Fibroblast of the aortic adventitia (primary cell): ENCODE measurements around the gene NME9. TPM values are rescaled to one million over a fixed set of nuclear protein-coding genes. Genes with fewer than 3 reads are reported as not detected.

Experiments used
- DNase-seq: peaks from one replicate; pipeline ENCODE4 v3.0.0-alpha.2; 2010; ENCODE audit warnings: low read depth
- H3K4me3 ChIP-seq: 2 replicates; pipeline ENCODE4 v1.5.1; 2011; ENCODE audit warnings: low read depth, mild to moderate bottlenecking, control low read depth, low read length, moderate library complexity
- total RNA-seq: library from RNA; depleted of rRNA; stranded (reverse); fragments of >200 nt; gene quantifications from 2 replicates; pipeline ENCODE4 v1.2.3, GENCODE V29; 2012; ENCODE audit warnings: low replicate concordance
- TF ChIP-seq, protein P1 (sequence below): IDR thresholded peaks from 2 replicates; pipeline ENCODE4 v1.5.1; 2011; ENCODE audit warnings: mild to moderate bottlenecking, low read length, control low read depth, inconsistent platforms; ENCODE audit not compliant: insufficient read depth

Gene NME9
- total RNA-seq, 1 donor = 0.18 TPM

DNA sequence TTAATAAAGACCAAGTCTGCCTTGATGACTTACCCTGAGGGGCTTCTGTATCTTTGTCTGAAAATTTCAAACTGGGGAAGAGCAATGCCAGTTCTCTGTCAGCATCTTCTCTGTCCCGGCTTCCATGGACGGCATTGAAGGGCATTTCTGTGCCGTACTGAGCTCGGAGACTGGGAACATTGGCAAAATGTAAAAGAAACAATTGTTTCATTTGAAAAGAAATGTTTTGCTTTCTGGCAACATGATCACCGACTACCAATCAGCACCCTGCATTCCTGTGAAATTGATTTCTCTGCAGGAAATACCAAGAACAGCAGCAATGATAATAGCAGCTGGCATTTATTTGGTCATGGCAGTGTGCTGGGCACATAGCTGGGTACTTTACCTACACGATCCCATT, 26.2 kb downstream of the NME9 start:
- TF ChIP-seq, protein P1, sequence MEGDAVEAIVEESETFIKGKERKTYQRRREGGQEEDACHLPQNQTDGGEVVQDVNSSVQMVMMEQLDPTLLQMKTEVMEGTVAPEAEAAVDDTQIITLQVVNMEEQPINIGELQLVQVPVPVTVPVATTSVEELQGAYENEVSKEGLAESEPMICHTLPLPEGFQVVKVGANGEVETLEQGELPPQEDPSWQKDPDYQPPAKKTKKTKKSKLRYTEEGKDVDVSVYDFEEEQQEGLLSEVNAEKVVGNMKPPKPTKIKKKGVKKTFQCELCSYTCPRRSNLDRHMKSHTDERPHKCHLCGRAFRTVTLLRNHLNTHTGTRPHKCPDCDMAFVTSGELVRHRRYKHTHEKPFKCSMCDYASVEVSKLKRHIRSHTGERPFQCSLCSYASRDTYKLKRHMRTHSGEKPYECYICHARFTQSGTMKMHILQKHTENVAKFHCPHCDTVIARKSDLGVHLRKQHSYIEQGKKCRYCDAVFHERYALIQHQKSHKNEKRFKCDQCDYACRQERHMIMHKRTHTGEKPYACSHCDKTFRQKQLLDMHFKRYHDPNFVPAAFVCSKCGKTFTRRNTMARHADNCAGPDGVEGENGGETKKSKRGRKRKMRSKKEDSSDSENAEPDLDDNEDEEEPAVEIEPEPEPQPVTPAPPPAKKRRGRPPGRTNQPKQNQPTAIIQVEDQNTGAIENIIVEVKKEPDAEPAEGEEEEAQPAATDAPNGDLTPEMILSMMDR = no peak
- DNase-seq = no peak
- H3K4me3 ChIP-seq = no peak overlapping the region

DNA sequence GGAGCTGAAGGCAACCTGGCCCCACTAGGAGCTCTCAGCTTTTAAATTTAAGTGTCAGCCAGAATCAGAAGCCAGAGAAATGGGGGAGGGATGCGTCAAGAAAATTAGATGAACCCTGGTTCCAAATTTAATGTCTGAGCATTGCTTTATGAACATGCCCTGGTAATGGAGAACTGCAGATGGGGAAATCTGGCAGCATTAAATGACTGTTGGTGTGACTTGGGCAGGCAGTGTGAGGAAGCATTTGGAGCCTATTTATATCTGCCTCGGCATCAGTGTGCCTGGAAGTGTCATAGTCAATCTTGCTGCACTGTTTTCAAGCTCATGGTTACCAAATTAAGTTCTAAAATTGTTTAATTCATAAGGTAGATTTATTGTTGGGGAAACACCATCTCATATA, 29.0 kb downstream of the NME9 start:
- no peak for DNase-seq
- H3K4me3 ChIP-seq = no peak overlapping the region
- TF ChIP-seq, protein P1 = no peak

DNA sequence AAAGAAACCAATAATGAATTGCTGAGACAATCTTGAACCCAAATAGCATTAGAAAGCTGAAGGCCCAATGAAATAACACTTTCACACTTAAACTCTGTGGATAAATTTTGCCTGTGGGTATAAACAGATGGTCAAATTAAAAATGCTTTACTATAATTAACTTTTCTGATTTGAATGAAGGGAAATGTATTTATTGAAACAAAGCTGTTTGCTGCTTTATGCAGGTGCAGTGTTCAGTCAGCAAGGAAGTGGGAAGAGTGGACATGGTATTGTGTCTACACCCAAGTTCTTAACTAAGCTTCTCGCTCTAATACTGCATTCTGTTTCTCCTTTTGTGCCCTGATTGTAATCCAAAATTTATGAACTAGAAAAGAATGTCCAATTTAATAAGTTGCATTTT, 31.8 kb downstream of the NME9 start:
- TF ChIP-seq, protein P1 = no peak
- no peak overlapping the region for H3K4me3 ChIP-seq
- DNase-seq = no peak

DNA sequence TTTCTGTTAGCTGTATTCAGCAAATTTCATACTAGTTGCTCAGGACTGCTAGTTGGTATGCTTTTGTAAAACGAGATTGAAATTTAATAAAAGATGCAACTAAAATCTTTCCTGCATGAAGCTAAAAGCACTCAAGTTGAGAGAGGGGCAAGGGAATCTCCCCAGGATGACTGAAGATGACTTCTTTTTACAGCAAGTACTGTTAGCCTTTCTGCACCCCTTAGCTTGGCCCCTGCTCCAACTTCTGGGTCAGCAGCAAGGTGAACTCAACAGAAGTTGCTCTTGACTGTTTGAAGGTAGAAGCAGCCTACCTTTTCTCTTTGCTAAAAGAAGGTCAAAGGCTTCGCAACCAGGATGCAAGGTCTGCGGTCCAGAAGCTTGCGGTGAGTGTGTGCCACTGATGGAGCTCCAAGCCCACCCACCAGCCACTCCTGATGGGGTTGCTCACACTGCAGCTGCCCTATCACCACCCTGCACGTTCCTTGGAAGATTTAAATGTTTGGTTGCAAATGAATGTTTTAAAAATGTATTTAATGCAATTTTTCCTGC, 32.5 kb downstream of the NME9 start:
- TF ChIP-seq, protein P1 = no peak
- DNase-seq = no peak
- no peak overlapping the region for H3K4me3 ChIP-seq

DNA sequence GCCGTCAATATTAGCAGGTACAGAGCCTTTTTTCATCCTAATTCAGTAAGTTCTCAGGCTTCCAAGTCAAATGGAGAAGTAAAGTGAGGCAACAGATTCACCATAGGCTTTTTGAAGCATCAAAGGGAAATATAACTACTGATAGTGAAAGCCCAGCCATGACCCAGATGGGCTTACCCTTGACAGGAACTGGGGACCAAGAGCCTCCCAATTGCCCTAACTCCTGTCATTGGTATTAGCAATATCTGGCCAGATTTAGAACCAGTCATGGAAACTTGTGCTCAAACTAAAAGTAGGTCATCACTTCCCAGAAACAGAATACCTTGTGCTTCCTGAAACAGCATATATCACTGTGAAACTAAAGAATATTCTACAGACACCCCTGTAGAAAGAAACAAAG, 33.0 kb downstream of the NME9 start:
- no peak for DNase-seq
- TF ChIP-seq, protein P1 = no peak
- no peak overlapping the region for H3K4me3 ChIP-seq

DNA sequence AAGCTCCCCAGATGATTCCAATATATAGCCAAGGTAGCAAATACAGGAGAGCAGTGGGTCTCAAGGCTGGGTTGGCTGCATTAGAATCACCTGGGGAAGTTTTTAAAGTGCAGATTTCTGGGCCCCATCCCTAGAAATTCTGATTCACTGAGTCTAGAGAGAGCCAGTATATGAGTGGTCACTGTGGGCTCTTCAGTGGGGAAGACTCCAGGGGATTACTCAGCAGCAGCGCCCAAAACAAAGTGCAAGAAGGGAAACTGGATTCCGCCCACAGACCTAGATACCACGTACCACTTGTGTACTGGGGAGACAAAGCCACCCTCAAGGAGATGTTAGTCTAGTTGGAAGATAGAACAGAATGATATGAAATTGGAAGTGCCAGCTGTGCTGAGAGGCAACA, 40.0 kb downstream of the NME9 start:
- TF ChIP-seq, protein P1 = no peak
- H3K4me3 ChIP-seq = no peak overlapping the region
- no peak for DNase-seq

DNA sequence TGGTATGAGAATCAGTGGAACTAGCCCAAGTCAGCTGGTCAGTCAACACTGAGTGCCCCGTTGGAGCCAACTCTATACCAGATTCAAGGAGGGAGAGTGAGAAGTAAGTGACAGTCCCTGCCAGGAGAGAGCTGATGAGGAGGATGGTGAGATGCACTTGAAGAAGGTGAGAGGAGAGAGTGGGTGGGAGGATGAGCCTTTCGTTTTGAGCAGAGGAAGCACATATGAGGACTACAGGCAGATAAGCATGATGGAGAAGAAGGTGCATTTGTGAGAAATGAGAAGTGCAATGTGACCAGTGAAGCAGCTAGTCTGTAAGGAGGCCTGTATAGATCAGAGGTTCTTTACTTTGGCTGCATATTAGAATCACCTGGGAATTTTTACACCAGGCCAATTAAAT, 40.4 kb downstream of the NME9 start:
- H3K4me3 ChIP-seq = no peak overlapping the region
- TF ChIP-seq, protein P1 = no peak
- DNase-seq = no peak
